ENCODE results near the gene KDM2A.

GRCh38 chr11:67271205-67271540 is 152.1 kb downstream of the KDM2A start:
- TF ChIP-seq ZNF746 (CRISPR knock-in tag; IDR thresholded peaks at IDR 0.05) = no peak
- no peak for TF ChIP-seq ZNF281 (CRISPR knock-in tag; IDR thresholded peaks at IDR 0.05; ENCODE audit: borderline replicate concordance)
